Effector memory CD4-positive, alpha-beta T cell (primary cell): ENCODE measurements around the gene XPR1.
"Not testable (repeated sequence)": the region's sequence is repeated elsewhere in the genome, so short reads cannot be mapped to it uniquely, and the experiment has no call there.

Source experiments
- DNase-seq, 3 donors: peaks; one replicate each; pipeline ENCODE4 v3.0.0-alpha.2; 2020
- H3K27ac ChIP-seq: 2 replicates; pipeline ENCODE4 v1.7.0; 2013; ENCODE audit warnings: mild to moderate bottlenecking, low read length, moderate library complexity; ENCODE audit not compliant: insufficient read depth, poor library complexity, severe bottlenecking
- H3K27me3 ChIP-seq: replicated peaks from 2 replicates; pipeline ENCODE4 v1.7.0; 2013; ENCODE audit warnings: mild to moderate bottlenecking, low read length; ENCODE audit not compliant: insufficient read depth, control insufficient read depth, poor library complexity, severe bottlenecking
- H3K36me3 ChIP-seq: 2 replicates; pipeline ENCODE4 v1.7.0; 2013; ENCODE audit warnings: mild to moderate bottlenecking, low read length, moderate library complexity; ENCODE audit not compliant: control insufficient read depth, insufficient read depth
- H3K4me1 ChIP-seq: 2 replicates; pipeline ENCODE4 v1.7.0; 2013; ENCODE audit warnings: low read length, mild to moderate bottlenecking; ENCODE audit not compliant: control insufficient read depth, insufficient read depth, poor library complexity, severe bottlenecking
- H3K4me3 ChIP-seq: 2 replicates; pipeline ENCODE4 v1.7.0; 2013; ENCODE audit warnings: low read length, low read depth, mild to moderate bottlenecking; ENCODE audit not compliant: insufficient read depth, poor library complexity, severe bottlenecking
- H3K9me3 ChIP-seq: 2 replicates; pipeline ENCODE4 v1.7.0; 2013; ENCODE audit warnings: mild to moderate bottlenecking, low read length, moderate library complexity; ENCODE audit not compliant: control insufficient read depth

The XPR1 gene

GRCh38 chr1:180857947-180858725 is 226.3 kb downstream of the XPR1 start:
- not testable (repeated sequence) for H3K4me1 ChIP-seq, DNase-seq, H3K27me3 ChIP-seq, H3K36me3 ChIP-seq, H3K4me3 ChIP-seq, H3K27ac ChIP-seq, H3K9me3 ChIP-seq

- no peaks in the 10 kb centered on the region for H3K9me3 ChIP-seq
- no peaks in the 10 kb centered on the region for H3K4me1 ChIP-seq
These were observed 227.5 kb downstream of the XPR1 start for GRCh38 chr1:180859306-180859705.

GRCh38 chr1:180860535-180860934 is 228.7 kb downstream of the XPR1 start:
- no peak overlapping the region for H3K4me3 ChIP-seq
- DNase-seq, result no peak
- no peaks in the 10 kb centered on the region for H3K27me3 ChIP-seq
- H3K4me1 ChIP-seq, result no peaks in the 10 kb centered on the region
- no peak overlapping the region for H3K27ac ChIP-seq
- H3K9me3 ChIP-seq, result no peaks in the 10 kb centered on the region
- peaks cover 9% of the 10 kb centered on the region for H3K36me3 ChIP-seq

More at GRCh38 chr1:180859306-180859705, 227.5 kb downstream of the XPR1 start:
- H3K27ac ChIP-seq, result no peak overlapping the region
- H3K36me3 ChIP-seq, result peaks cover 8% of the 10 kb centered on the region
- no peak overlapping the region for H3K4me3 ChIP-seq
- no peaks in the 10 kb centered on the region for H3K27me3 ChIP-seq
- DNase-seq, result no peak

GRCh38 chr1:180862305-180862704 is 230.5 kb downstream of the XPR1 start:
- Histone ChIP-seq H3K36me3 (peaks cover 12% of the 10 kb centered on the region), H3K9me3 (no peaks in the 10 kb centered on the region), H3K4me3 (no peak overlapping the region), H3K27ac (no peak overlapping the region), H3K27me3 (no peaks in the 10 kb centered on the region), H3K4me1 (no peaks in the 10 kb centered on the region)
- DNase-seq, result no peak

GRCh38 chr1:180863158-180863775 is 231.4 kb downstream of the XPR1 start:
- H3K27ac ChIP-seq, result no peak overlapping the region
- H3K27me3 ChIP-seq, result no peaks in the 10 kb centered on the region
- no peak for DNase-seq
- peaks cover 12% of the 10 kb centered on the region for H3K36me3 ChIP-seq
- no peaks in the 10 kb centered on the region for H3K9me3 ChIP-seq
- H3K4me3 ChIP-seq, result no peak overlapping the region
- H3K4me1 ChIP-seq, result no peaks in the 10 kb centered on the region

- no peak overlapping the region for H3K4me3 ChIP-seq
- H3K9me3 ChIP-seq, result no peaks in the 10 kb centered on the region
- no peaks in the 10 kb centered on the region for H3K4me1 ChIP-seq
- no peaks in the 10 kb centered on the region for H3K27me3 ChIP-seq
- H3K27ac ChIP-seq, result no peak overlapping the region
- no peak for DNase-seq
- H3K36me3 ChIP-seq, result peaks cover 9% of the 10 kb centered on the region
These were observed 250.1 kb downstream of the XPR1 start for GRCh38 chr1:180881806-180882509.

GRCh38 chr1:180884588-180885300 is 252.9 kb downstream of the XPR1 start:
- no peaks in the 10 kb centered on the region for H3K27me3 ChIP-seq
- H3K27ac ChIP-seq, result no peak overlapping the region
- no peak for DNase-seq
- H3K4me3 ChIP-seq, result no peak overlapping the region
- H3K36me3 ChIP-seq, result peaks cover 7% of the 10 kb centered on the region
- H3K9me3 ChIP-seq, result no peaks in the 10 kb centered on the region
- no peaks in the 10 kb centered on the region for H3K4me1 ChIP-seq

GRCh38 chr1:180886338-180886737 is 254.5 kb downstream of the XPR1 start:
- no peaks in the 10 kb centered on the region for H3K36me3 ChIP-seq
- no peaks in the 10 kb centered on the region for H3K9me3 ChIP-seq
- no peak overlapping the region for H3K27ac ChIP-seq
- H3K4me3 ChIP-seq, result no peak overlapping the region
- H3K27me3 ChIP-seq, result no peaks in the 10 kb centered on the region
- no peaks in the 10 kb centered on the region for H3K4me1 ChIP-seq
- DNase-seq, result no peak

- Histone ChIP-seq H3K27me3 (no peaks in the 10 kb centered on the region), H3K27ac (no peak overlapping the region), H3K4me1 (no peaks in the 10 kb centered on the region), H3K9me3 (no peaks in the 10 kb centered on the region), H3K36me3 (no peaks in the 10 kb centered on the region), H3K4me3 (no peak overlapping the region)
- DNase-seq, result no peak
These were observed 256.0 kb downstream of the XPR1 start for GRCh38 chr1:180887841-180888240.
